Upper lobe of left lung (tissue), 4 donors: Measurements from ENCODE around the gene CBX7.
A peak's percentile ranks its signal among the peaks of the same experiment; 100 is the strongest.

Experiments
- CTCF ChIP-seq, 6 experiments: fragments of 450-650 bp in 4 of 6; fragments of 200-600 bp in 2 of 6; sonication (generic) in 2 of 6; IDR thresholded peaks; one replicate each; pipeline ENCODE4 v1.5.1; 2016 to 2019; ENCODE audit warnings: antibody characterized with exemption in 6 of 6
- EP300 ChIP-seq, 4 donors: sonication (generic); formaldehyde crosslinking; IDR thresholded peaks; one replicate each; pipeline ENCODE4 v1.5.1; 2017; ENCODE audit warnings: antibody characterized with exemption in 4 of 4, control low read depth in 2 of 4

GRCh38 chr22:39170825-39171622 is 18.5 kb upstream of the CBX7 start:
- TF ChIP-seq CTCF (IDR thresholded peaks at IDR 0.05), result peak; percentile 94 to 98 (median 96)
- no peak for TF ChIP-seq EP300 (IDR thresholded peaks at IDR 0.05)
